ENCODE results near the gene RSAD2. TPM values are rescaled to one million over a fixed set of nuclear protein-coding genes. Genes with fewer than 3 reads are reported as not detected.

Gene RSAD2
- total RNA-seq, 1 experiment from 2014 or later: not detected

- DNase-seq: no peak
- H3K36me3 ChIP-seq (replicated peaks; ENCODE audit: control insufficient read depth, insufficient read depth, low read length): no peaks in the 10 kb centered on the region
- no peak overlapping the region for H3K4me3 ChIP-seq (ENCODE audit: insufficient read depth, low read depth, low read length)
- peaks cover 7% of the 10 kb centered on the region for H3K27me3 ChIP-seq (ENCODE audit: control insufficient read depth, insufficient read depth, low read length)
Measured at GRCh38 chr2:6921321-6921922, 43.8 kb downstream of the RSAD2 start.

GRCh38 chr2:6922201-6922656 lies 44.7 kb downstream of the RSAD2 start:
- no peak overlapping the region for H3K4me3 ChIP-seq (ENCODE audit: insufficient read depth, low read depth, low read length)
- H3K36me3 ChIP-seq (replicated peaks; ENCODE audit: control insufficient read depth, insufficient read depth, low read length): no peaks in the 10 kb centered on the region
- DNase-seq: peak; percentile 67
- peaks cover 7% of the 10 kb centered on the region for H3K27me3 ChIP-seq (ENCODE audit: control insufficient read depth, insufficient read depth, low read length)

GRCh38 chr2:6923319-6923718 lies 45.7 kb downstream of the RSAD2 start:
- Histone ChIP-seq H3K4me3 (ENCODE audit: insufficient read depth, low read depth, low read length) (no peak overlapping the region), H3K36me3 (replicated peaks; ENCODE audit: control insufficient read depth, insufficient read depth, low read length) (no peaks in the 10 kb centered on the region), H3K27me3 (ENCODE audit: control insufficient read depth, insufficient read depth, low read length) (peaks cover 2% of the 10 kb centered on the region; the same call in 1 of the 2 replicates)
- no peak for DNase-seq

- Histone ChIP-seq H3K36me3 (replicated peaks; ENCODE audit: control insufficient read depth, insufficient read depth, low read length) (no peaks in the 10 kb centered on the region), H3K27me3 (ENCODE audit: control insufficient read depth, insufficient read depth, low read length) (peaks cover 1% of the 10 kb centered on the region; the same call in 1 of the 2 replicates), H3K4me3 (ENCODE audit: insufficient read depth, low read depth, low read length) (no peak overlapping the region)
- no peak for DNase-seq
Measured at GRCh38 chr2:6924101-6924923, 46.7 kb downstream of the RSAD2 start.

GRCh38 chr2:6924924-6925409 lies 47.4 kb downstream of the RSAD2 start:
- no peak for DNase-seq
- no peaks in the 10 kb centered on the region for H3K36me3 ChIP-seq (replicated peaks; ENCODE audit: control insufficient read depth, insufficient read depth, low read length)
- no peak overlapping the region for H3K4me3 ChIP-seq (ENCODE audit: insufficient read depth, low read depth, low read length)
- H3K27me3 ChIP-seq (ENCODE audit: control insufficient read depth, insufficient read depth, low read length): no peaks in the 10 kb centered on the region

- no peak overlapping the region for H3K4me3 ChIP-seq (ENCODE audit: insufficient read depth, low read depth, low read length)
- no peak for DNase-seq
- H3K36me3 ChIP-seq (replicated peaks; ENCODE audit: control insufficient read depth, insufficient read depth, low read length): no peaks in the 10 kb centered on the region
- no peaks in the 10 kb centered on the region for H3K27me3 ChIP-seq (ENCODE audit: control insufficient read depth, insufficient read depth, low read length)
Measured at GRCh38 chr2:6926071-6926732, 48.6 kb downstream of the RSAD2 start.

- H3K27me3 ChIP-seq (ENCODE audit: control insufficient read depth, insufficient read depth, low read length): no peaks in the 10 kb centered on the region
- no peaks in the 10 kb centered on the region for H3K36me3 ChIP-seq (replicated peaks; ENCODE audit: control insufficient read depth, insufficient read depth, low read length)
- no peak overlapping the region for H3K4me3 ChIP-seq (ENCODE audit: insufficient read depth, low read depth, low read length)
- DNase-seq: no peak
Measured at GRCh38 chr2:6927186-6927585, 49.6 kb downstream of the RSAD2 start.

GRCh38 chr2:6927753-6928152 lies 50.2 kb downstream of the RSAD2 start:
- Histone ChIP-seq H3K4me3 (ENCODE audit: insufficient read depth, low read depth, low read length) (no peak overlapping the region), H3K36me3 (replicated peaks; ENCODE audit: control insufficient read depth, insufficient read depth, low read length) (no peaks in the 10 kb centered on the region), H3K27me3 (ENCODE audit: control insufficient read depth, insufficient read depth, low read length) (no peaks in the 10 kb centered on the region)
- no peak for DNase-seq

- no peaks in the 10 kb centered on the region for H3K36me3 ChIP-seq (replicated peaks; ENCODE audit: control insufficient read depth, insufficient read depth, low read length)
- no peaks in the 10 kb centered on the region for H3K27me3 ChIP-seq (ENCODE audit: control insufficient read depth, insufficient read depth, low read length)
- H3K4me3 ChIP-seq (ENCODE audit: insufficient read depth, low read depth, low read length): no peak overlapping the region
- no peak for DNase-seq
Measured at GRCh38 chr2:6928452-6928851, 50.9 kb downstream of the RSAD2 start.

GRCh38 chr2:6929196-6929819 lies 51.7 kb downstream of the RSAD2 start:
- Histone ChIP-seq H3K36me3 (replicated peaks; ENCODE audit: control insufficient read depth, insufficient read depth, low read length) (no peaks in the 10 kb centered on the region), H3K4me3 (ENCODE audit: insufficient read depth, low read depth, low read length) (no peak overlapping the region), H3K27me3 (ENCODE audit: control insufficient read depth, insufficient read depth, low read length) (no peaks in the 10 kb centered on the region)
- DNase-seq: no peak

GRCh38 chr2:6930923-6931647 lies 53.5 kb downstream of the RSAD2 start:
- no peaks in the 10 kb centered on the region for H3K27me3 ChIP-seq (ENCODE audit: control insufficient read depth, insufficient read depth, low read length)
- no peaks in the 10 kb centered on the region for H3K36me3 ChIP-seq (replicated peaks; ENCODE audit: control insufficient read depth, insufficient read depth, low read length)
- DNase-seq: no peak
- no peak overlapping the region for H3K4me3 ChIP-seq (ENCODE audit: insufficient read depth, low read depth, low read length)

GRCh38 chr2:6931753-6932152 lies 54.2 kb downstream of the RSAD2 start:
- H3K4me3 ChIP-seq (ENCODE audit: insufficient read depth, low read depth, low read length): no peak overlapping the region
- no peaks in the 10 kb centered on the region for H3K27me3 ChIP-seq (ENCODE audit: control insufficient read depth, insufficient read depth, low read length)
- no peaks in the 10 kb centered on the region for H3K36me3 ChIP-seq (replicated peaks; ENCODE audit: control insufficient read depth, insufficient read depth, low read length)
- no peak for DNase-seq

- Histone ChIP-seq H3K27me3 (ENCODE audit: control insufficient read depth, insufficient read depth, low read length) (no peaks in the 10 kb centered on the region), H3K4me3 (ENCODE audit: insufficient read depth, low read depth, low read length) (no peak overlapping the region), H3K36me3 (replicated peaks; ENCODE audit: control insufficient read depth, insufficient read depth, low read length) (no peaks in the 10 kb centered on the region)
- DNase-seq: no peak
Measured at GRCh38 chr2:6932206-6932605, 54.6 kb downstream of the RSAD2 start.

- Histone ChIP-seq H3K4me3 (ENCODE audit: insufficient read depth, low read depth, low read length) (no peak overlapping the region), H3K36me3 (replicated peaks; ENCODE audit: control insufficient read depth, insufficient read depth, low read length) (no peaks in the 10 kb centered on the region)
- no peak for DNase-seq
Measured at GRCh38 chr2:6932828-6933227, 55.3 kb downstream of the RSAD2 start.

More at GRCh38 chr2:6932828-6933227, 55.3 kb downstream of the RSAD2 start:
- no peaks in the 10 kb centered on the region for H3K27me3 ChIP-seq (ENCODE audit: control insufficient read depth, insufficient read depth, low read length)

Data from H7 (cell line).